IMR-90 (cell line): ENCODE data around the gene MTR. TPM values are rescaled to one million over a fixed set of nuclear protein-coding genes. Genes with fewer than 3 reads are reported as not detected.

ENCODE experiments used
- ATAC-seq: fragments of 200-7000 bp; cut with Tn5 transposase; 2 replicates; pipeline ENCODE4 v1.9.1; 2020; ENCODE audit warnings: low read depth, mild to moderate bottlenecking, moderate library complexity
- BruUV-seq: library from RNA; stranded (reverse); fragments of 400-500 nt; replicated peaks from 2 replicates; lab custom pipeline; 2021; lab: Mats Ljungman, UMichigan
- CTCF ChIA-PET: fragments of 300-600 bp; formaldehyde crosslinking; extraction: SDS; loops from one replicate; lab custom pipeline; 2021; ENCODE audit warnings: antibody characterized with exemption; lab: Yijun Ruan, JAX
- POLR2A ChIA-PET: fragments of 300-600 bp; sonication (Branson Sonifier 250); formaldehyde crosslinking; loops from one replicate; lab custom pipeline; 2022; ENCODE audit warnings: antibody characterized with exemption; ENCODE audit not compliant: unreplicated experiment; lab: Charles Lee
- DNase-seq: peaks from one replicate; pipeline ENCODE4 v3.0.0; 2013
- H2AFZ ChIP-seq: replicated peaks from 2 replicates; pipeline ENCODE3; 2013; ENCODE audit warnings: low read length, mild to moderate bottlenecking; ENCODE audit not compliant: poor library complexity
- H2AK5ac ChIP-seq: 2 replicates; pipeline ENCODE4 v1.6.1; 2013; ENCODE audit warnings: low read depth, low read length, inconsistent platforms
- H2AK9ac ChIP-seq: replicated peaks from 2 replicates; pipeline ENCODE3; 2013; ENCODE audit warnings: mild to moderate bottlenecking, low read depth, low read length, moderate library complexity; ENCODE audit not compliant: poor library complexity
- H2BK120ac ChIP-seq: 2 replicates; pipeline ENCODE4 v1.6.1; 2013; ENCODE audit warnings: low read depth, low read length, inconsistent platforms
- H2BK15ac ChIP-seq: 3 replicates; pipeline ENCODE4 v1.6.1; 2013; ENCODE audit warnings: low read depth, low read length, inconsistent platforms
- H2BK20ac ChIP-seq: 2 replicates; pipeline ENCODE4 v1.6.1; 2013; ENCODE audit warnings: low read depth, mild to moderate bottlenecking, inconsistent platforms, low read length, moderate library complexity
- H2BK5ac ChIP-seq: 2 replicates; pipeline ENCODE4 v1.6.1; 2013; ENCODE audit warnings: mild to moderate bottlenecking, low read depth, low read length, inconsistent platforms; ENCODE audit not compliant: poor library complexity, severe bottlenecking
- H3K14ac ChIP-seq: replicated peaks from 2 replicates; pipeline ENCODE4 v1.6.1; 2013; ENCODE audit warnings: low read depth, low read length, inconsistent platforms
- H3K18ac ChIP-seq: 2 replicates; pipeline ENCODE4 v1.6.1; 2013; ENCODE audit warnings: low read depth, low read length, control low read depth
- H3K23ac ChIP-seq: 2 replicates; pipeline ENCODE4 v1.6.1; 2013; ENCODE audit warnings: low read depth, low read length, inconsistent platforms
- H3K27ac ChIP-seq: 2 replicates; pipeline ENCODE4 v1.5.1; 2013; ENCODE audit warnings: mild to moderate bottlenecking, control low read depth, low read length; ENCODE audit not compliant: insufficient read depth
- H3K27me3 ChIP-seq: 2 replicates; pipeline ENCODE4 v1.6.1; 2013; ENCODE audit warnings: low read length; ENCODE audit not compliant: control insufficient read depth, insufficient read depth
- H3K36me3 ChIP-seq: 2 replicates; pipeline ENCODE4 v1.6.1; 2013; ENCODE audit warnings: low read length, mixed read lengths; ENCODE audit not compliant: control insufficient read depth, insufficient read depth
- H3K4ac ChIP-seq: 2 replicates; pipeline ENCODE4 v1.6.1; 2013; ENCODE audit warnings: low read depth, low read length, inconsistent platforms
- H3K4me1 ChIP-seq: 2 replicates; pipeline ENCODE4 v1.6.1; 2013; ENCODE audit warnings: low read length, mixed read lengths; ENCODE audit not compliant: control insufficient read depth, insufficient read depth
- H3K4me2 ChIP-seq: 2 replicates; pipeline ENCODE4 v1.6.1; 2013; ENCODE audit warnings: low read depth, mild to moderate bottlenecking, control low read depth, low read length, moderate library complexity
- H3K4me3 ChIP-seq: 2 replicates; pipeline ENCODE4 v1.5.1; 2013; ENCODE audit warnings: low read depth, mild to moderate bottlenecking, control low read depth, low read length, moderate library complexity; ENCODE audit not compliant: insufficient read depth
- H3K56ac ChIP-seq: 2 replicates; pipeline ENCODE4 v1.6.1; 2013; ENCODE audit warnings: low read length, inconsistent platforms; ENCODE audit not compliant: insufficient read depth; ENCODE audit errors: extremely low read depth
- H3K79me1 ChIP-seq, 2 experiments: 2 replicates each; pipeline ENCODE4 v1.6.1; 2013; ENCODE audit warnings: low read length in 2 of 2, inconsistent platforms in 1 of 2, low read depth in 1 of 2
- H3K9ac ChIP-seq: 2 replicates; pipeline ENCODE4 v1.6.1; 2013; ENCODE audit warnings: low read depth, low read length, control low read depth
- H3K9me1 ChIP-seq: 2 replicates; pipeline ENCODE4 v1.6.1; 2013; ENCODE audit warnings: low read length, inconsistent platforms; ENCODE audit not compliant: insufficient read depth
- H3K9me3 ChIP-seq: 2 replicates; pipeline ENCODE4 v1.6.1; 2013; ENCODE audit warnings: low read length; ENCODE audit not compliant: control insufficient read depth, insufficient read depth
- H4K20me1 ChIP-seq: 2 replicates; pipeline ENCODE4 v1.6.1; 2013; ENCODE audit warnings: low read length, inconsistent platforms; ENCODE audit not compliant: insufficient read depth
- H4K5ac ChIP-seq: 2 replicates; pipeline ENCODE4 v1.6.1; 2013; ENCODE audit warnings: mild to moderate bottlenecking, low read depth, low read length, control low read depth
- H4K8ac ChIP-seq, 2 experiments: 2 replicates each; pipeline ENCODE4 v1.6.1; 2013; ENCODE audit warnings: low read depth in 2 of 2, low read length in 2 of 2, control low read depth in 1 of 2, inconsistent platforms in 1 of 2
- H4K91ac ChIP-seq: 2 replicates; pipeline ENCODE4 v1.6.1; 2013; ENCODE audit warnings: low read depth, low read length, inconsistent platforms; ENCODE audit not compliant: insufficient read depth
- BHLHE40 ChIP-seq: fragments of 150-350 bp; IDR thresholded peaks from 2 replicates; pipeline ENCODE4 v1.6.1; 2016; ENCODE audit warnings: mild to moderate bottlenecking, low read depth, low read length
- CEBPB ChIP-seq: IDR thresholded peaks from 2 replicates; pipeline ENCODE4 v1.6.1; 2012; ENCODE audit warnings: low read depth, low read length, improper control_type of control experiment
- CTCF ChIP-seq: conservative IDR thresholded peaks from 2 replicates; pipeline ENCODE4 v1.5.1; 2012; ENCODE audit warnings: mild to moderate bottlenecking, low read depth, low read length, improper control_type of control experiment
- MAFK ChIP-seq: IDR thresholded peaks from 2 replicates; pipeline ENCODE4 v1.6.1; 2012; ENCODE audit warnings: low read depth, low read length, improper control_type of control experiment
- MXI1 ChIP-seq: IDR thresholded peaks from 2 replicates; pipeline ENCODE4 v1.6.1; 2012; ENCODE audit warnings: low read depth, mild to moderate bottlenecking, low read length, moderate library complexity, borderline replicate concordance
- POLR2A ChIP-seq: IDR thresholded peaks from 2 replicates; pipeline ENCODE4 v1.6.1; 2012; ENCODE audit warnings: mild to moderate bottlenecking, low read depth, low read length
- RCOR1 ChIP-seq: IDR thresholded peaks from 2 replicates; pipeline ENCODE4 v1.6.1; 2012; ENCODE audit warnings: mild to moderate bottlenecking, low read length, improper control_type of control experiment; ENCODE audit not compliant: insufficient replicate concordance
- RFX5 ChIP-seq: IDR thresholded peaks from 2 replicates; pipeline ENCODE4 v1.8.0; 2012; ENCODE audit warnings: low read depth, mild to moderate bottlenecking, low read length, moderate library complexity
- WGBS, 2 experiments: methylation state at CpG; one replicate each; pipeline versions ENCODE4 v1.1.5 to v1.1.7; 2013; ENCODE audit warnings: missing lambda C conversion rate in 2 of 2; ENCODE audit not compliant: insufficient read length in 1 of 2; ENCODE audit errors: extremely low coverage in 2 of 2; 5-methylcytosine and 5-hydroxymethylcytosine counted together
- dilution Hi-C: fragments of 300-500 bp; cut with HindIII; formaldehyde crosslinking; loops from one replicate; pipeline ENCODE4 v1.14.3; 2018; ENCODE audit warnings: low sequenced_read_pairs; ENCODE audit not compliant: unreplicated experiment
- in situ Hi-C: fragments of 300-500 bp; cut with MboI; formaldehyde crosslinking; loops from 3 replicates; pipeline ENCODE4 v1.14.3; 2019; ENCODE audit warnings: low sequenced_read_pairs, inconsistent platforms, mixed read lengths
- intact Hi-C: fragments of 100-400 bp; cut with micrococcal nuclease; formaldehyde crosslinking; loops from 2 replicates; pipeline ENCODE4 v1.10.0; 2022
- polyA plus RNA-seq, 3 experiments: library from polyadenylated mRNA; depleted of rRNA; stranded (reverse); fragments of >200 nt; gene quantifications; 2 replicates each; pipeline ENCODE4 v1.2.3, GENCODE V29; 2012; ENCODE audit warnings: low replicate concordance in 1 of 3
- total RNA-seq: library from RNA; depleted of rRNA; stranded (reverse); fragments of >200 nt; gene quantifications from 2 replicates; pipeline ENCODE4 v1.2.3, GENCODE V29; 2012

MTR gene
- total and polyA plus RNA-seq, 2 of the 4 experiments (the other 2 are of a cell fraction), result 7.7 to 31.0 TPM

GRCh38 chr1:236862615-236863211, 67.6 kb downstream of the MTR start:
- WGBS, 2 experiments, result 100% methylated on average over 1 of the region's 5 CpGs; no CpG with 5 or more reads in 1 of the 2 experiments
- H3K14ac ChIP-seq, result no peak overlapping the region
- no peak overlapping the region for H4K5ac ChIP-seq
- H2AK5ac ChIP-seq, result no peak overlapping the region
- H3K27ac ChIP-seq, result no peak overlapping the region
- no peak overlapping the region for H2AFZ ChIP-seq
- POLR2A ChIA-PET, result no interaction called here
- no peaks in the 10 kb centered on the region for H3K9me1 ChIP-seq
- ATAC-seq (no peak), DNase-seq (no peak)
- intact Hi-C loops, result no loop called here
- peaks cover 20% of the 10 kb centered on the region for H3K36me3 ChIP-seq
- in situ Hi-C loops, result no loop called here
- no peak overlapping the region for H3K4me3 ChIP-seq
- dilution Hi-C loops, result no loop called here
- CTCF ChIA-PET, result no interaction called here
- no peak overlapping the region for H2BK120ac ChIP-seq
- no peak overlapping the region for H3K56ac ChIP-seq
- TF ChIP-seq MXI1 (no peak), RCOR1 (no peak), RFX5 (no peak), MAFK (no peak), CTCF (no peak), POLR2A (no peak), CEBPB (no peak), BHLHE40 (no peak)
- H3K4me1 ChIP-seq, result no peaks in the 10 kb centered on the region
- no peak overlapping the region for H3K4ac ChIP-seq
- no peak overlapping the region for H4K8ac ChIP-seq
- no peak overlapping the region for H3K18ac ChIP-seq
- H3K9me3 ChIP-seq, result no peaks in the 10 kb centered on the region
- H3K79me1 ChIP-seq, result no peaks in the 10 kb centered on the region
- no TSS peak for BruUV-seq
- no peak overlapping the region for H2BK20ac ChIP-seq
- no peaks in the 10 kb centered on the region for H4K20me1 ChIP-seq
- H4K91ac ChIP-seq, result no peak overlapping the region
- no peak overlapping the region for H3K23ac ChIP-seq
- H2BK5ac ChIP-seq, result no peak overlapping the region
- H3K9ac ChIP-seq, result no peak overlapping the region
- no peak overlapping the region for H2AK9ac ChIP-seq
- H2BK15ac ChIP-seq, result no peak overlapping the region
- H3K4me2 ChIP-seq, result no peak overlapping the region
- H3K27me3 ChIP-seq, result no peaks in the 10 kb centered on the region
